ENCODE data around the gene TASP1.

- TF ChIP-seq EZH2 (IDR thresholded peaks at IDR 0.05; ENCODE audit: insufficient read depth, poor library complexity, severe bottlenecking), result no peak
- no peak for TF ChIP-seq EZH2phosphoT487 (IDR thresholded peaks at IDR 0.05; ENCODE audit: insufficient read depth, low read depth)
Observed at GRCh38 chr20:13404293-13404692, 234.4 kb downstream of the TASP1 start.
